Nephron (organoid): ENCODE measurements around the gene GABRR1.

Experiments used
- H3K27ac Mint-ChIP-seq, 3 experiments: 2 replicates each; pipeline ENCODE4 v1.8.0; 2020; ENCODE audit warnings: mixed read lengths in 3 of 3, mild to moderate bottlenecking in 2 of 3, moderate library complexity in 1 of 3
- H3K27me3 Mint-ChIP-seq: 2 replicates; pipeline ENCODE4 v1.8.0; 2021; ENCODE audit warnings: low read depth, mild to moderate bottlenecking, moderate library complexity, mixed read lengths
- H3K36me3 Mint-ChIP-seq: 2 replicates; pipeline ENCODE4 v1.8.0; 2020; ENCODE audit warnings: low read depth, mixed read lengths
- H3K4me1 Mint-ChIP-seq: 2 replicates; pipeline ENCODE4 v1.8.0; 2020; ENCODE audit warnings: mixed read lengths
- H3K4me3 Mint-ChIP-seq, 3 experiments: 2 replicates each; pipeline ENCODE4 v1.8.0; 2020; ENCODE audit warnings: mild to moderate bottlenecking in 3 of 3, mixed read lengths in 3 of 3, moderate library complexity in 2 of 3
- H3K9me3 Mint-ChIP-seq: 2 replicates; pipeline ENCODE4 v1.8.0; 2020; ENCODE audit warnings: mixed read lengths
- CTCF ChIP-seq, 3 experiments: fragments of 200-600 bp; sonication (generic); IDR thresholded peaks; one replicate each; pipeline ENCODE4 v1.5.0; 2021; ENCODE audit warnings: antibody characterized with exemption in 3 of 3; ENCODE audit not compliant: unreplicated experiment in 3 of 3

GABRR1 gene

GRCh38 chr6:89250239-89250638, 33.1 kb upstream of the GABRR1 start:
- no peak overlapping the region for H3K4me3 Mint-ChIP-seq

GRCh38 chr6:89244241-89244985, 27.3 kb upstream of the GABRR1 start:
- Mint-ChIP-seq H3K36me3 (no peaks in the 10 kb centered on the region), H3K27ac (no peak overlapping the region), H3K4me3 (no peak overlapping the region), H3K4me1 (peaks cover 16% of the 10 kb centered on the region), H3K27me3 (peaks cover 6% of the 10 kb centered on the region), H3K9me3 (no peaks in the 10 kb centered on the region)
- TF ChIP-seq CTCF (IDR thresholded peaks at IDR 0.05; ENCODE audit: unreplicated experiment in 3 of 3), result no peak

More at GRCh38 chr6:89250239-89250638, 33.1 kb upstream of the GABRR1 start:
- TF ChIP-seq CTCF (IDR thresholded peaks at IDR 0.05; ENCODE audit: unreplicated experiment in 3 of 3), result no peak
- no peak overlapping the region for H3K27ac Mint-ChIP-seq
- no peaks in the 10 kb centered on the region for H3K36me3 Mint-ChIP-seq
- H3K9me3 Mint-ChIP-seq, result no peaks in the 10 kb centered on the region
- peaks cover 30% of the 10 kb centered on the region for H3K4me1 Mint-ChIP-seq
- peaks cover 4% of the 10 kb centered on the region for H3K27me3 Mint-ChIP-seq

GRCh38 chr6:89243331-89243629, 26.1 kb upstream of the GABRR1 start:
- Mint-ChIP-seq H3K4me3 (no peak overlapping the region), H3K27ac (no peak overlapping the region), H3K4me1 (peaks cover 11% of the 10 kb centered on the region), H3K9me3 (peaks cover 2% of the 10 kb centered on the region), H3K36me3 (no peaks in the 10 kb centered on the region), H3K27me3 (peaks cover 3% of the 10 kb centered on the region)
- no peak for TF ChIP-seq CTCF (IDR thresholded peaks at IDR 0.05; ENCODE audit: unreplicated experiment in 3 of 3)

GRCh38 chr6:89242574-89243330, 25.6 kb upstream of the GABRR1 start:
- Mint-ChIP-seq H3K27ac (no peak overlapping the region), H3K27me3 (peaks cover 3% of the 10 kb centered on the region), H3K36me3 (no peaks in the 10 kb centered on the region), H3K4me1 (peaks cover 11% of the 10 kb centered on the region), H3K4me3 (no peak overlapping the region), H3K9me3 (peaks cover 4% of the 10 kb centered on the region)
- peak; percentile 55 to 64 (median 60) for TF ChIP-seq CTCF (IDR thresholded peaks at IDR 0.05; ENCODE audit: unreplicated experiment in 3 of 3)

- H3K27me3 Mint-ChIP-seq, result peaks cover 3% of the 10 kb centered on the region
- TF ChIP-seq CTCF (IDR thresholded peaks at IDR 0.05; ENCODE audit: unreplicated experiment in 3 of 3), result no peak
- no peaks in the 10 kb centered on the region for H3K36me3 Mint-ChIP-seq
- H3K27ac Mint-ChIP-seq, result no peak overlapping the region
- H3K9me3 Mint-ChIP-seq, result peaks cover 23% of the 10 kb centered on the region
- no peak overlapping the region for H3K4me3 Mint-ChIP-seq
- peaks cover 11% of the 10 kb centered on the region for H3K4me1 Mint-ChIP-seq
Measured at GRCh38 chr6:89239338-89239737, 22.2 kb upstream of the GABRR1 start.
